ENCODE measurements around the gene TPST2.

DNA sequence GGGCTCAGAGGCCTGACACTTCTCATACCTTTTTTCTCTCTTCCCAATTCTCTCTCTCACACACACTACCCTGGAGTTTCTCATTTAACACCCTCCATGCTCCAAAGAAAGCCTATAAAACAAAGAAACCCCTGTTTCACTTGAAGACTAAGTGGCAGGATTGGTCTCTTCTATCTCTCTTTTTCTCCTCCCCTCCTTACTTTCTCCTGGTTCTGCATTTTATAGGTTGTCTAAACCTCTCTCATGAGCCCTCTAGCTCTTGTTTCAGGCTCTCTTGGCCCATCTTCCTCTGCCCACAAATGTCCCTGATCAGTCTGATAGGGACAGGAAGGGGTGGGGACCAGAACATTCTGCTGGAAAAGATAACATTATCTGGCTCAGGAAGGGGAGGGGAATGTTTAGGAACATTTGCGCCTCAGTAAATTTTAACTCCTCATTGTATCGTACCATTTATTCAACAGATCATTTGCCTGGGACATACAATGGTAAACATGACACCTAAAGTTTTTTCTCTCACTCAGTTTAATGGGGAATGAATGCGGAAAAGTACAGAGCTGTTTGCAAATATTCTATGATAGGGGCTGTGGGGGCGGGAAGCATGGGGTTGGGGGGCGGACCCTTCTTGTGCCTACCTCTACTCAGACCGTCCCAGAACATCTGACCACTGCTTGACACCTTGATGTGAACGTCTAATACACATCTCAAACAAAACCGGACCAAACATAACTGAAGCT is 42.7 kb upstream of the TPST2 start:
- TF ChIP-seq EZH2phosphoT487 (IDR thresholded peaks at IDR 0.05; ENCODE audit: borderline replicate concordance) (no peak), ELF1 (IDR thresholded peaks at IDR 0.05; ENCODE audit: borderline replicate concordance, low read depth) (no peak), POLR2A (IDR thresholded peaks at IDR 0.05; ENCODE audit: borderline replicate concordance, extremely low read depth, insufficient read depth, insufficient read length) (no peak), EZH2 (IDR thresholded peaks at IDR 0.05) (no peak), SP1 (IDR thresholded peaks at IDR 0.05; ENCODE audit: low read depth) (no peak), POLR2AphosphoS5 (IDR thresholded peaks at IDR 0.05; ENCODE audit: low read depth, low read length) (no peak), SRF (IDR thresholded peaks at IDR 0.05; ENCODE audit: low read depth) (no peak), FOSL1 (IDR thresholded peaks at IDR 0.05; ENCODE audit: low read depth) (no peak), RAD21 (IDR thresholded peaks at IDR 0.05; ENCODE audit: low read depth) (no peak), SIN3A (IDR thresholded peaks at IDR 0.05; ENCODE audit: low read depth) (no peak)
- TF ChIP-seq, protein P1, sequence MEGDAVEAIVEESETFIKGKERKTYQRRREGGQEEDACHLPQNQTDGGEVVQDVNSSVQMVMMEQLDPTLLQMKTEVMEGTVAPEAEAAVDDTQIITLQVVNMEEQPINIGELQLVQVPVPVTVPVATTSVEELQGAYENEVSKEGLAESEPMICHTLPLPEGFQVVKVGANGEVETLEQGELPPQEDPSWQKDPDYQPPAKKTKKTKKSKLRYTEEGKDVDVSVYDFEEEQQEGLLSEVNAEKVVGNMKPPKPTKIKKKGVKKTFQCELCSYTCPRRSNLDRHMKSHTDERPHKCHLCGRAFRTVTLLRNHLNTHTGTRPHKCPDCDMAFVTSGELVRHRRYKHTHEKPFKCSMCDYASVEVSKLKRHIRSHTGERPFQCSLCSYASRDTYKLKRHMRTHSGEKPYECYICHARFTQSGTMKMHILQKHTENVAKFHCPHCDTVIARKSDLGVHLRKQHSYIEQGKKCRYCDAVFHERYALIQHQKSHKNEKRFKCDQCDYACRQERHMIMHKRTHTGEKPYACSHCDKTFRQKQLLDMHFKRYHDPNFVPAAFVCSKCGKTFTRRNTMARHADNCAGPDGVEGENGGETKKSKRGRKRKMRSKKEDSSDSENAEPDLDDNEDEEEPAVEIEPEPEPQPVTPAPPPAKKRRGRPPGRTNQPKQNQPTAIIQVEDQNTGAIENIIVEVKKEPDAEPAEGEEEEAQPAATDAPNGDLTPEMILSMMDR (IDR thresholded peaks at IDR 0.05 in 2 of 3, conservative IDR thresholded peaks at IDR 0.05 in 1 of 3; ENCODE audit: borderline replicate concordance in 1 of 3, insufficient read depth in 1 of 3, low read depth in 2 of 3, low read length in 2 of 3) = no peak
- TF ChIP-seq, protein P2, sequence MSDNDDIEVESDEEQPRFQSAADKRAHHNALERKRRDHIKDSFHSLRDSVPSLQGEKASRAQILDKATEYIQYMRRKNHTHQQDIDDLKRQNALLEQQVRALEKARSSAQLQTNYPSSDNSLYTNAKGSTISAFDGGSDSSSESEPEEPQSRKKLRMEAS (IDR thresholded peaks at IDR 0.05) = no peak
- TF ChIP-seq, protein P3, sequence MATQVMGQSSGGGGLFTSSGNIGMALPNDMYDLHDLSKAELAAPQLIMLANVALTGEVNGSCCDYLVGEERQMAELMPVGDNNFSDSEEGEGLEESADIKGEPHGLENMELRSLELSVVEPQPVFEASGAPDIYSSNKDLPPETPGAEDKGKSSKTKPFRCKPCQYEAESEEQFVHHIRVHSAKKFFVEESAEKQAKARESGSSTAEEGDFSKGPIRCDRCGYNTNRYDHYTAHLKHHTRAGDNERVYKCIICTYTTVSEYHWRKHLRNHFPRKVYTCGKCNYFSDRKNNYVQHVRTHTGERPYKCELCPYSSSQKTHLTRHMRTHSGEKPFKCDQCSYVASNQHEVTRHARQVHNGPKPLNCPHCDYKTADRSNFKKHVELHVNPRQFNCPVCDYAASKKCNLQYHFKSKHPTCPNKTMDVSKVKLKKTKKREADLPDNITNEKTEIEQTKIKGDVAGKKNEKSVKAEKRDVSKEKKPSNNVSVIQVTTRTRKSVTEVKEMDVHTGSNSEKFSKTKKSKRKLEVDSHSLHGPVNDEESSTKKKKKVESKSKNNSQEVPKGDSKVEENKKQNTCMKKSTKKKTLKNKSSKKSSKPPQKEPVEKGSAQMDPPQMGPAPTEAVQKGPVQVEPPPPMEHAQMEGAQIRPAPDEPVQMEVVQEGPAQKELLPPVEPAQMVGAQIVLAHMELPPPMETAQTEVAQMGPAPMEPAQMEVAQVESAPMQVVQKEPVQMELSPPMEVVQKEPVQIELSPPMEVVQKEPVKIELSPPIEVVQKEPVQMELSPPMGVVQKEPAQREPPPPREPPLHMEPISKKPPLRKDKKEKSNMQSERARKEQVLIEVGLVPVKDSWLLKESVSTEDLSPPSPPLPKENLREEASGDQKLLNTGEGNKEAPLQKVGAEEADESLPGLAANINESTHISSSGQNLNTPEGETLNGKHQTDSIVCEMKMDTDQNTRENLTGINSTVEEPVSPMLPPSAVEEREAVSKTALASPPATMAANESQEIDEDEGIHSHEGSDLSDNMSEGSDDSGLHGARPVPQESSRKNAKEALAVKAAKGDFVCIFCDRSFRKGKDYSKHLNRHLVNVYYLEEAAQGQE (IDR thresholded peaks at IDR 0.05; ENCODE audit: low read depth) = no peak
- TF ChIP-seq, protein P4, sequence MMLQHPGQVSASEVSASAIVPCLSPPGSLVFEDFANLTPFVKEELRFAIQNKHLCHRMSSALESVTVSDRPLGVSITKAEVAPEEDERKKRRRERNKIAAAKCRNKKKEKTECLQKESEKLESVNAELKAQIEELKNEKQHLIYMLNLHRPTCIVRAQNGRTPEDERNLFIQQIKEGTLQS (IDR thresholded peaks at IDR 0.05) = no peak

All from HCT116 (cell line).